ENCODE data around the gene IL1RAP. TPM values are rescaled to one million over a fixed set of nuclear protein-coding genes. Genes with fewer than 3 reads are reported as not detected.

IL1RAP gene
- total and polyA plus RNA-seq, 2 experiments from 2014 or later: 3.6 to 5.0 TPM

DNA sequence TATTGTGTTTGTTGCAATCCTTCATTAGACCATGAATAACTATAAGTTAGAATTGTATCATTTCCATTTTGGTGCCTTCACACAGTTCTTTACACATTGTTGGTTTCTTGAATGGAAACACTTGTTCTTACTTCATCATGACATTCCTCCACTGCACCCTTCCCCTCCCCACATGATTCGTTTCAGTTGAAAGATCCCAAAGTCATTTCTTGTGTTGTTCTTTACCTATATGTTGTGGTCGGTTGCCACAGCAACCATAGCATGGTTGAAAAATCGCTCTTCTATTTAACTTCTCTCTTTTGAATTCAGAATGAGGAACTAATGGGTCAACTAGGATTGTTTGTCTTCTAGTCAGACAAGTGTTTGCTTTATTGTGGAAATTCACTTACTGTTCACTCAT lies 103.3 kb downstream of the IL1RAP start:
- peak overlapping the region; percentile 3; the same call in 1 of the 2 replicates for H3K27ac Mint-ChIP-seq
- H2AFZ ChIP-seq: no peak overlapping the region
- no peak overlapping the region for H3K4me2 ChIP-seq
- H3K36me3 Mint-ChIP-seq (ENCODE audit: low read depth): no peaks in the 10 kb centered on the region
- DNase-seq (ENCODE audit: low spot score): peak; percentile 57
- H3K4me3 ChIP-seq: no peak overlapping the region
- H3K4me3 Mint-ChIP-seq: no peak overlapping the region
- peaks cover 5% of the 10 kb centered on the region; the same call in 2 of the 3 replicates for H3K4me1 Mint-ChIP-seq
- no peaks in the 10 kb centered on the region for H3K4me1 ChIP-seq (ENCODE audit: insufficient read depth)
- H3K9me2 ChIP-seq (ENCODE audit: insufficient read depth): no peaks in the 10 kb centered on the region
- H3K27me3 Mint-ChIP-seq (ENCODE audit: insufficient read depth, low read depth, poor library complexity): no peaks in the 10 kb centered on the region
- TF ChIP-seq, protein P1, sequence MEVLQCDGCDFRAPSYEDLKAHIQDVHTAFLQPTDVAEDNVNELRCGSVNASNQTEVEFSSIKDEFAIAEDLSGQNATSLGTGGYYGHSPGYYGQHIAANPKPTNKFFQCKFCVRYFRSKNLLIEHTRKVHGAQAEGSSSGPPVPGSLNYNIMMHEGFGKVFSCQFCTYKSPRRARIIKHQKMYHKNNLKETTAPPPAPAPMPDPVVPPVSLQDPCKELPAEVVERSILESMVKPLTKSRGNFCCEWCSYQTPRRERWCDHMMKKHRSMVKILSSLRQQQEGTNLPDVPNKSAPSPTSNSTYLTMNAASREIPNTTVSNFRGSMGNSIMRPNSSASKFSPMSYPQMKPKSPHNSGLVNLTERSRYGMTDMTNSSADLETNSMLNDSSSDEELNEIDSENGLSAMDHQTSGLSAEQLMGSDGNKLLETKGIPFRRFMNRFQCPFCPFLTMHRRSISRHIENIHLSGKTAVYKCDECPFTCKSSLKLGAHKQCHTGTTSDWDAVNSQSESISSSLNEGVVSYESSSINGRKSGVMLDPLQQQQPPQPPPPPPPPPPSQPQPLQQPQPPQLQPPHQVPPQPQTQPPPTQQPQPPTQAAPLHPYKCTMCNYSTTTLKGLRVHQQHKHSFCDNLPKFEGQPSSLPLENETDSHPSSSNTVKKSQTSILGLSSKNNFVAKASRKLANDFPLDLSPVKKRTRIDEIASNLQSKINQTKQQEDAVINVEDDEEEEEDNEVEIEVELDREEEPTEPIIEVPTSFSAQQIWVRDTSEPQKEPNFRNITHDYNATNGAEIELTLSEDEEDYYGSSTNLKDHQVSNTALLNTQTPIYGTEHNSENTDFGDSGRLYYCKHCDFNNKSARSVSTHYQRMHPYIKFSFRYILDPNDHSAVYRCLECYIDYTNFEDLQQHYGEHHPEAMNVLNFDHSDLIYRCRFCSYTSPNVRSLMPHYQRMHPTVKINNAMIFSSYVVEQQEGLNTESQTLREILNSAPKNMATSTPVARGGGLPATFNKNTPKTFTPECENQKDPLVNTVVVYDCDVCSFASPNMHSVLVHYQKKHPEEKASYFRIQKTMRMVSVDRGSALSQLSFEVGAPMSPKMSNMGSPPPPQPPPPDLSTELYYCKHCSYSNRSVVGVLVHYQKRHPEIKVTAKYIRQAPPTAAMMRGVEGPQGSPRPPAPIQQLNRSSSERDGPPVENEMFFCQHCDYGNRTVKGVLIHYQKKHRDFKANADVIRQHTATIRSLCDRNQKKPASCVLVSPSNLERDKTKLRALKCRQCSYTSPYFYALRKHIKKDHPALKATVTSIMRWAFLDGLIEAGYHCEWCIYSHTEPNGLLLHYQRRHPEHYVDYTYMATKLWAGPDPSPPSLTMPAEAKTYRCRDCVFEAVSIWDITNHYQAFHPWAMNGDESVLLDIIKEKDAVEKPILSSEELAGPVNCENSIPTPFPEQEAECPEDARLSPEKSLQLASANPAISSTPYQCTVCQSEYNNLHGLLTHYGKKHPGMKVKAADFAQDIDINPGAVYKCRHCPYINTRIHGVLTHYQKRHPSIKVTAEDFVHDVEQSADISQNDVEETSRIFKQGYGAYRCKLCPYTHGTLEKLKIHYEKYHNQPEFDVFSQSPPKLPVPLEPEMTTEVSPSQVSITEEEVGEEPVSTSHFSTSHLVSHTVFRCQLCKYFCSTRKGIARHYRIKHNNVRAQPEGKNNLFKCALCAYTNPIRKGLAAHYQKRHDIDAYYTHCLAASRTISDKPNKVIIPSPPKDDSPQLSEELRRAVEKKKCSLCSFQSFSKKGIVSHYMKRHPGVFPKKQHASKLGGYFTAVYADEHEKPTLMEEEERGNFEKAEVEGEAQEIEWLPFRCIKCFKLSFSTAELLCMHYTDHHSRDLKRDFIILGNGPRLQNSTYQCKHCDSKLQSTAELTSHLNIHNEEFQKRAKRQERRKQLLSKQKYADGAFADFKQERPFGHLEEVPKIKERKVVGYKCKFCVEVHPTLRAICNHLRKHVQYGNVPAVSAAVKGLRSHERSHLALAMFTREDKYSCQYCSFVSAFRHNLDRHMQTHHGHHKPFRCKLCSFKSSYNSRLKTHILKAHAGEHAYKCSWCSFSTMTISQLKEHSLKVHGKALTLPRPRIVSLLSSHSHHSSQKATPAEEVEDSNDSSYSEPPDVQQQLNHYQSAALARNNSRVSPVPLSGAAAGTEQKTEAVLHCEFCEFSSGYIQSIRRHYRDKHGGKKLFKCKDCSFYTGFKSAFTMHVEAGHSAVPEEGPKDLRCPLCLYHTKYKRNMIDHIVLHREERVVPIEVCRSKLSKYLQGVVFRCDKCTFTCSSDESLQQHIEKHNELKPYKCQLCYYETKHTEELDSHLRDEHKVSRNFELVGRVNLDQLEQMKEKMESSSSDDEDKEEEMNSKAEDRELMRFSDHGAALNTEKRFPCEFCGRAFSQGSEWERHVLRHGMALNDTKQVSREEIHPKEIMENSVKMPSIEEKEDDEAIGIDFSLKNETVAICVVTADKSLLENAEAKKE (CRISPR knock-in tag; IDR thresholded peaks at IDR 0.05): no peak
- TF ChIP-seq POLR2AphosphoS5 (IDR thresholded peaks at IDR 0.05; ENCODE audit: low read depth) (no peak), JUNB (IDR thresholded peaks at IDR 0.05; ENCODE audit: unreplicated experiment) (no peak), NANOG (IDR thresholded peaks at IDR 0.05; ENCODE audit: borderline replicate concordance) (no peak), STAT1 (IDR thresholded peaks at IDR 0.05; ENCODE audit: unreplicated experiment) (no peak), ZNF114 (CRISPR knock-in tag; IDR thresholded peaks at IDR 0.05) (no peak), CREB1 (CRISPR knock-in tag; IDR thresholded peaks at IDR 0.05; ENCODE audit: low read depth) (no peak), ZNF331 (CRISPR knock-in tag; IDR thresholded peaks at IDR 0.05; ENCODE audit: low read depth) (no peak), EZH2 (IDR thresholded peaks at IDR 0.05; ENCODE audit: low read depth, unreplicated experiment) (no peak), EZH2phosphoT487 (IDR thresholded peaks at IDR 0.05; ENCODE audit: unreplicated experiment) (no peak)
- TF ChIP-seq, protein P2, sequence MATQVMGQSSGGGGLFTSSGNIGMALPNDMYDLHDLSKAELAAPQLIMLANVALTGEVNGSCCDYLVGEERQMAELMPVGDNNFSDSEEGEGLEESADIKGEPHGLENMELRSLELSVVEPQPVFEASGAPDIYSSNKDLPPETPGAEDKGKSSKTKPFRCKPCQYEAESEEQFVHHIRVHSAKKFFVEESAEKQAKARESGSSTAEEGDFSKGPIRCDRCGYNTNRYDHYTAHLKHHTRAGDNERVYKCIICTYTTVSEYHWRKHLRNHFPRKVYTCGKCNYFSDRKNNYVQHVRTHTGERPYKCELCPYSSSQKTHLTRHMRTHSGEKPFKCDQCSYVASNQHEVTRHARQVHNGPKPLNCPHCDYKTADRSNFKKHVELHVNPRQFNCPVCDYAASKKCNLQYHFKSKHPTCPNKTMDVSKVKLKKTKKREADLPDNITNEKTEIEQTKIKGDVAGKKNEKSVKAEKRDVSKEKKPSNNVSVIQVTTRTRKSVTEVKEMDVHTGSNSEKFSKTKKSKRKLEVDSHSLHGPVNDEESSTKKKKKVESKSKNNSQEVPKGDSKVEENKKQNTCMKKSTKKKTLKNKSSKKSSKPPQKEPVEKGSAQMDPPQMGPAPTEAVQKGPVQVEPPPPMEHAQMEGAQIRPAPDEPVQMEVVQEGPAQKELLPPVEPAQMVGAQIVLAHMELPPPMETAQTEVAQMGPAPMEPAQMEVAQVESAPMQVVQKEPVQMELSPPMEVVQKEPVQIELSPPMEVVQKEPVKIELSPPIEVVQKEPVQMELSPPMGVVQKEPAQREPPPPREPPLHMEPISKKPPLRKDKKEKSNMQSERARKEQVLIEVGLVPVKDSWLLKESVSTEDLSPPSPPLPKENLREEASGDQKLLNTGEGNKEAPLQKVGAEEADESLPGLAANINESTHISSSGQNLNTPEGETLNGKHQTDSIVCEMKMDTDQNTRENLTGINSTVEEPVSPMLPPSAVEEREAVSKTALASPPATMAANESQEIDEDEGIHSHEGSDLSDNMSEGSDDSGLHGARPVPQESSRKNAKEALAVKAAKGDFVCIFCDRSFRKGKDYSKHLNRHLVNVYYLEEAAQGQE (IDR thresholded peaks at IDR 0.05; ENCODE audit: unreplicated experiment): no peak
- TF ChIP-seq, protein P3, sequence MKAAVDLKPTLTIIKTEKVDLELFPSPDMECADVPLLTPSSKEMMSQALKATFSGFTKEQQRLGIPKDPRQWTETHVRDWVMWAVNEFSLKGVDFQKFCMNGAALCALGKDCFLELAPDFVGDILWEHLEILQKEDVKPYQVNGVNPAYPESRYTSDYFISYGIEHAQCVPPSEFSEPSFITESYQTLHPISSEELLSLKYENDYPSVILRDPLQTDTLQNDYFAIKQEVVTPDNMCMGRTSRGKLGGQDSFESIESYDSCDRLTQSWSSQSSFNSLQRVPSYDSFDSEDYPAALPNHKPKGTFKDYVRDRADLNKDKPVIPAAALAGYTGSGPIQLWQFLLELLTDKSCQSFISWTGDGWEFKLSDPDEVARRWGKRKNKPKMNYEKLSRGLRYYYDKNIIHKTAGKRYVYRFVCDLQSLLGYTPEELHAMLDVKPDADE (IDR thresholded peaks at IDR 0.05): no peak
- TF ChIP-seq, protein P4, sequence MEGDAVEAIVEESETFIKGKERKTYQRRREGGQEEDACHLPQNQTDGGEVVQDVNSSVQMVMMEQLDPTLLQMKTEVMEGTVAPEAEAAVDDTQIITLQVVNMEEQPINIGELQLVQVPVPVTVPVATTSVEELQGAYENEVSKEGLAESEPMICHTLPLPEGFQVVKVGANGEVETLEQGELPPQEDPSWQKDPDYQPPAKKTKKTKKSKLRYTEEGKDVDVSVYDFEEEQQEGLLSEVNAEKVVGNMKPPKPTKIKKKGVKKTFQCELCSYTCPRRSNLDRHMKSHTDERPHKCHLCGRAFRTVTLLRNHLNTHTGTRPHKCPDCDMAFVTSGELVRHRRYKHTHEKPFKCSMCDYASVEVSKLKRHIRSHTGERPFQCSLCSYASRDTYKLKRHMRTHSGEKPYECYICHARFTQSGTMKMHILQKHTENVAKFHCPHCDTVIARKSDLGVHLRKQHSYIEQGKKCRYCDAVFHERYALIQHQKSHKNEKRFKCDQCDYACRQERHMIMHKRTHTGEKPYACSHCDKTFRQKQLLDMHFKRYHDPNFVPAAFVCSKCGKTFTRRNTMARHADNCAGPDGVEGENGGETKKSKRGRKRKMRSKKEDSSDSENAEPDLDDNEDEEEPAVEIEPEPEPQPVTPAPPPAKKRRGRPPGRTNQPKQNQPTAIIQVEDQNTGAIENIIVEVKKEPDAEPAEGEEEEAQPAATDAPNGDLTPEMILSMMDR (conservative IDR thresholded peaks at IDR 0.05; ENCODE audit: low read depth in 2 of 2): no peak
- H3K9me3 Mint-ChIP-seq: no peaks in the 10 kb centered on the region
- ATAC-seq: no peak
- no peak overlapping the region for H3K27ac ChIP-seq (ENCODE audit: low read depth)
- no peaks in the 10 kb centered on the region for H3K36me3 ChIP-seq (ENCODE audit: insufficient read depth)
- no peaks in the 10 kb centered on the region for H4K20me1 ChIP-seq (replicated peaks; ENCODE audit: insufficient read depth)
- no peaks in the 10 kb centered on the region for H3F3A ChIP-seq (replicated peaks; ENCODE audit: low read depth)
- no peaks in the 10 kb centered on the region for H3K27me3 ChIP-seq (ENCODE audit: insufficient read depth)
- no peaks in the 10 kb centered on the region for H3K79me2 ChIP-seq (replicated peaks; ENCODE audit: insufficient read depth)
